ENCODE results near the gene GGTA1. TPM values are rescaled to one million over a fixed set of nuclear protein-coding genes. Genes with fewer than 3 reads are reported as not detected.
"Not testable (repeated sequence)": the region's sequence is repeated elsewhere in the genome, so short reads cannot be mapped to it uniquely, and the experiment has no call there.

GGTA1 gene
- total RNA-seq, 1 donor from 2014 or later: 14.0 TPM

DNA sequence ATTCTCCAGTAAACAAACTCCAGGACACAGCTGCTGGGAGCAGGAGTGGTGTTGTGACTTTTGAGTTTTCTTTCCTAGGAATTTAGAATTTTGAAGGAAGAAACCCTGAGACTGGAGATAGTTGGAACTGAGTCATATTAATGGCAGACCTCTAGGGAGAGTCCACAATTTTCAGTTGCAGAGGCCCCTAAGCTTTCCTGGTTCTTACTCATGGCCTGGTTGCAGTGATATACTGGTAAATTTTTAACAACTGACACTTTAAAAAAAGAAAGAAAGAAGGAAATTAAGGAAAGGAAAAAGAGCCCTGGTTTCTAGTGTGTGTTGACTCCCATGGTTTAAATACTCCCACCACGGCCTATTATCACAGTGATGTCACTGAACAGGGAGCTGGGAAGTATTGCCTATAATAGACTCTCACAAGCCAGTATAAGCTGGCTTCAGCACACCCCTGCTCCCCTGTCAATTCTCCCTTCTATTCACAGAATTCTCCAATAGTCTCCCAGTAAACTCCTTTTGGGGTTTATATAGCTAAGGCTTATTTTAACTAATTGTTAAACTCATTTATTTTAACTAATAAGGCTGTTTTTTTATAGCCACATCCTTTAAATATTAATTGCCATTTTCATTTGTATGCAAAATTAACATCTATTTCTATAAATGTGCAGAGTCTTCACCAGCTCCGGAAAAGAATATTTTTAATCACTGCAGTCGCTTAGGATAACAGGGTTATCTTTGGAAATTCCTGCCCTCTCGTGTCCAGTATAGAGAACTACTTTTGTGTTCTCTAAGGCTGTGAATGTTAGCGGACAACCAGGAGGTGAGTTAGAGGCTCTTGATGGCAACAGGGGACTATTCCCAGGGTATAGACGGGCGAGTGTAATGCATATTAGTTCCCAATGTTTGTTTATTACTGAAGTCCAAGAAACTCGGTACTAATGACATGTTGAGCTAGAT lies 59.7 kb downstream of the GGTA1 start:
- TF ChIP-seq, protein P1, sequence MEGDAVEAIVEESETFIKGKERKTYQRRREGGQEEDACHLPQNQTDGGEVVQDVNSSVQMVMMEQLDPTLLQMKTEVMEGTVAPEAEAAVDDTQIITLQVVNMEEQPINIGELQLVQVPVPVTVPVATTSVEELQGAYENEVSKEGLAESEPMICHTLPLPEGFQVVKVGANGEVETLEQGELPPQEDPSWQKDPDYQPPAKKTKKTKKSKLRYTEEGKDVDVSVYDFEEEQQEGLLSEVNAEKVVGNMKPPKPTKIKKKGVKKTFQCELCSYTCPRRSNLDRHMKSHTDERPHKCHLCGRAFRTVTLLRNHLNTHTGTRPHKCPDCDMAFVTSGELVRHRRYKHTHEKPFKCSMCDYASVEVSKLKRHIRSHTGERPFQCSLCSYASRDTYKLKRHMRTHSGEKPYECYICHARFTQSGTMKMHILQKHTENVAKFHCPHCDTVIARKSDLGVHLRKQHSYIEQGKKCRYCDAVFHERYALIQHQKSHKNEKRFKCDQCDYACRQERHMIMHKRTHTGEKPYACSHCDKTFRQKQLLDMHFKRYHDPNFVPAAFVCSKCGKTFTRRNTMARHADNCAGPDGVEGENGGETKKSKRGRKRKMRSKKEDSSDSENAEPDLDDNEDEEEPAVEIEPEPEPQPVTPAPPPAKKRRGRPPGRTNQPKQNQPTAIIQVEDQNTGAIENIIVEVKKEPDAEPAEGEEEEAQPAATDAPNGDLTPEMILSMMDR (IDR thresholded peaks at IDR 0.05): no peak
- ATAC-seq (peak; percentile 23 to 68), DNase-seq (no peak)
- no peaks in the 10 kb centered on the region for H3K36me3 ChIP-seq
- H3K4me1 ChIP-seq: no peaks in the 10 kb centered on the region
- H3K27ac ChIP-seq: no peak overlapping the region
- H3K27me3 ChIP-seq (ENCODE audit: low read depth): no peaks in the 10 kb centered on the region
- intact Hi-C loops (cut with DNase I): no loop called here
- H3K9me3 ChIP-seq: no peaks in the 10 kb centered on the region
- no peak overlapping the region for H3K4me3 ChIP-seq

DNA sequence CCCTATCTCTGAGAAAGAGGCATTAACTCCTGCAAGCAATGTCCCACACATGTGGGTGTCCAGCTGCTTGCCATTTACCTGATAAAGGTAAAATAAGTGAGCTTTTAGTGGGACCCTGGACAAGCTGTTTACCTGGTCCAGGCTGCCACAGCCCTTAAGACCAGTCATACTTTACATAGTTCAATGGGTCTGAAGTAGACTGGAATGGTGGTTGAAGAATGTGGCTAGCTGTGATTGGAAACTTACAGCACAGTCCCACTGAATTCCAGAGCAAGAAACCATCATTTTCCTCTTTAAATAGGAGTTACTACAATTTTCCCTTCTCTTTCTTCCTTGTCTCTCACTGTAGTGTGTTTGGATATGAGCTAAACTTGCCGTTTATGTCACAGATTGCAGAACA lies 60.6 kb downstream of the GGTA1 start:
- intact Hi-C loops (cut with DNase I): no loop called here
- TF ChIP-seq, protein P1 (IDR thresholded peaks at IDR 0.05): no peak
- Histone ChIP-seq H3K9me3 (no peaks in the 10 kb centered on the region), H3K4me3 (no peak overlapping the region), H3K27ac (no peak overlapping the region), H3K27me3 (ENCODE audit: low read depth) (no peaks in the 10 kb centered on the region), H3K36me3 (no peaks in the 10 kb centered on the region), H3K4me1 (no peaks in the 10 kb centered on the region)
- peak in 1 of 2 donors; percentile 74 for ATAC-seq
- no peak for DNase-seq

DNA sequence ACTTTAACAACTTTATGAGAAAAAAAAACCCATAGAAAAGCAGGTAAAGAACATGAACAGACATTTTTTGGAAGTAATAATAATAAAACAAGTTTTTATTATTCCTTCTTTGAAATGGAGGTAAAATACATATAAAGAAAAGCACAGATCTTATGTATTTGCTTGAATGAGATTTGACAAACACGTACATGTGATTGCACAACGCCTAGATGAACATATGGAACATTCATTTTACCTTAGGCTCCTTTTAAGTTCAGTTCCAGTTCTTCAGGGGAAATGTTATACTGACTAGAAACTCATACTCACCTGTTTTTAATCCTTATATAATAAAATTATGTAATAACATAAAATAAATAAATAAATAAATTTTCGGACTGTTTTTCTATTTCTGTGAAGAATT lies 61.8 kb downstream of the GGTA1 start:
- Histone ChIP-seq H3K4me3 (no peak overlapping the region), H3K36me3 (no peaks in the 10 kb centered on the region), H3K27ac (no peak overlapping the region), H3K9me3 (no peaks in the 10 kb centered on the region), H3K27me3 (ENCODE audit: low read depth) (no peaks in the 10 kb centered on the region), H3K4me1 (no peaks in the 10 kb centered on the region)
- intact Hi-C loops (cut with DNase I): no loop called here
- TF ChIP-seq, protein P1 (IDR thresholded peaks at IDR 0.05): no peak
- no peak for DNase-seq
- ATAC-seq: no peak

DNA sequence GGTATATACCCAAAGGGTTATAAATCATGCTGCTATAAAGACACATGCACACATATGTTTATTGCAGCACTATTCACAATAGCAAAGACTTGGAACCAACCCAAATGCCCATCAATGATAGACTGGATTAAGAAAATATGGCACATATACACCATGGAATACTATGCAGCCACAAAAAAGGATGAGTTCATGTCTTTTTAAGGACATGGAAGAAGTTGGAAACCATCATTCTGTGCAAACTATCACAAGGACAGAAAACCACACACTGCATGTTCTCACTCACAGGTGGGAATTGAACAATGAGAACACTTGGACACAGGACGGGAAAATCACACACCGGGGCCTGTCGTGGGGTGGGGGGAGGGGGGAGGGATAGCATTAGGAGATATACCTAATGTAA lies 62.6 kb downstream of the GGTA1 start:
- H3K4me1 ChIP-seq; H3K4me3 ChIP-seq; H3K27ac ChIP-seq; DNase-seq; H3K27me3 ChIP-seq (ENCODE audit: low read depth); H3K36me3 ChIP-seq; H3K9me3 ChIP-seq; ATAC-seq; intact Hi-C loops (cut with DNase I): not testable (repeated sequence)

DNA sequence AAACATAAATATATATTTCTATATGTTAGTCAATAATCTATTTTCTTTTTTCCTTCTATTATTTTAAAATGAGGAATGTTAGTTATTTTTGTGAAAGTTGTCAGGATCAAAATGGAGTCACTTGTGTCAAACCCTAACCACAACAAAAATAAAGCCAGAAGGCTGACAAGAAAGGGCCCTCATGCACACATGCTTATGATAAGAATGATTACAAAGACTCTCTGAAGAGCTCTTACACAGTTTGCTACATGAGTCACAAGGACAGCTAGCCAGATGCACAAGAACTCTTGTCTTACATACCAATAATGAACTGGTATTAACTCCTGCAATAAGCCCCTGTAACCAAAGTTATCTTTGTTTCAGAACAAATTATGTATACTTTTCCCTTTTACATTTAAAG lies 64.7 kb downstream of the GGTA1 start:
- no peaks in the 10 kb centered on the region for H3K4me1 ChIP-seq
- no peak overlapping the region for H3K4me3 ChIP-seq
- DNase-seq: no peak
- H3K9me3 ChIP-seq: no peaks in the 10 kb centered on the region
- no peaks in the 10 kb centered on the region for H3K27me3 ChIP-seq (ENCODE audit: low read depth)
- ATAC-seq: peak; percentile 47 to 89
- TF ChIP-seq, protein P1 (IDR thresholded peaks at IDR 0.05): no peak
- intact Hi-C loops (cut with DNase I): no loop called here
- H3K27ac ChIP-seq: no peak overlapping the region
- no peaks in the 10 kb centered on the region for H3K36me3 ChIP-seq

DNA sequence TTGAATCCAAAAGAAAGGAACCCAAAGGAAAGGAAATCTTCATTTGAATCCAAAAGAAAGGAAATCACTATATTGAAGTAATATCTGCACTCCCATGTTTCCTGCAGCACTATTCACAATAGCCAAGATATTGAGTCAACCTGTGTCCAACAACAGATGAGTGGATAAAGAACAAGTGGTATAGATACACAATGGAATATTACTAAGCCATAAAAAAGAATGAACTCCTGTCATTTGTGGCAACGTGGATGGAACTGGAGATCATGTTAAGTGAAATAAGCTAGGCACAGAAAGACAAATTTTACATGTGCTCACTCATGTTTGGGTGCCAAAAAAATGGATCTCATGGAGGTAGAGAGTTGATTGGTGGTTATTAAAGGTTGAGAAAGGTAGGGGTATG lies 71.7 kb downstream of the GGTA1 start:
- no peak for DNase-seq
- Histone ChIP-seq H3K36me3 (no peaks in the 10 kb centered on the region), H3K9me3 (no peaks in the 10 kb centered on the region), H3K4me3 (no peak overlapping the region), H3K27me3 (ENCODE audit: low read depth) (no peaks in the 10 kb centered on the region), H3K27ac (no peak overlapping the region), H3K4me1 (no peaks in the 10 kb centered on the region)
- intact Hi-C loops (cut with DNase I): no loop called here
- no peak for ATAC-seq
- TF ChIP-seq, protein P1 (IDR thresholded peaks at IDR 0.05): no peak

Data from lower lobe of right lung (tissue), 2 donors.